GM23248 (cell line): ENCODE results near the gene EPDR1.

Experiments used
- EZH2 ChIP-seq: fragments of 200-600 bp; sonication (generic); IDR thresholded peaks from 2 replicates; pipeline ENCODE4 v1.6.1; 2018; ENCODE audit warnings: antibody characterized with exemption, mild to moderate bottlenecking; ENCODE audit not compliant: insufficient read depth, poor library complexity, severe bottlenecking
- EZH2phosphoT487 ChIP-seq: fragments of 200-600 bp; sonication (generic); IDR thresholded peaks from 2 replicates; pipeline ENCODE4 v1.6.1; 2018; ENCODE audit warnings: antibody characterized with exemption, moderate library complexity, mild to moderate bottlenecking, low read depth; ENCODE audit not compliant: insufficient read depth

DNA sequence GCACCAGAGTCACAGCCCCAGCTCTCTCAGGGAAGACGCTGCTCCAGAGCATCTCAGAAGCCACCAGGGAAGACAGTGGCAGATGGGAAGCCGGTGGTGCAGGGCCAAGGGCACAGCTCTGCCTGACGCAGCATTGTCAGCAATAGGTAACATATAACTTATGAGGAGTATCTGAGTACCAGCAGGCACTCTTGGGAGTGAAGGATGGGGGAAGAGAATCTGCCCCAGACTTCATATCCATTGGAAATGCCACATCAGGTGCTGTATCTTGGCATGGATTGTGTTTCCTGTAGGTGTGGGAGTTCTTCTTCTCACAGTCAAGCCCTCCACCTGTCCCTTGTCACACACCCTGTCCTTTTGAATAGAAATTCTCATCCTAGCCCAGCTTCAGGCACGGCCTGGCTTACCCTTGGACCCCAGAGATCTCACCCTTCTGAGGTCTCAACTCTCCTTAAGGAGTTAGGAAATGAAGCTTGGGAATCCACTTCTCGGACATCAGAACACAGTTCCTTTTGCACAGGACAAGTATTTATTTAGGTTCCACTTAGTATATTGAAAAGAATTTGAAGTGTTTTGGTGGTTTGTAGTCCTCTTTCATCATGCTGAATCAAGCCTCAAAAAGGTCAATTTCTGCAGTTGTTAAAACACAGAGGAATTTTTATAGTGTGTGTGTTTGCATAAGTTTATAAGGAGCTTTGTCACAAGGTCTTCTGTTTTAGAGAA lies 9.9 kb downstream of the EPDR1 start:
- TF ChIP-seq EZH2phosphoT487 (no peak), EZH2 (no peak)
